Measurements from ENCODE around the gene JRKL. TPM values are rescaled to one million over a fixed set of nuclear protein-coding genes. Genes with fewer than 3 reads are reported as not detected.

The JRKL gene
- 7.4 and 9.1 TPM in 2 replicates for total RNA-seq

GRCh38 chr11:96389720-96390487 lies at the start of gene JRKL, which contains the start of gene CCDC82:
Gene JRKL, plus strand, starts transcription at chr11:96390013. Its CDS starts 637 bp downstream, at chr11:96390650.
Gene CCDC82, minus strand, starts transcription at chr11:96389912. Its CDS starts 5,165 bp downstream, at chr11:96384747.

GRCh38 chr11:96342961-96343711 lies 46.7 kb upstream of the JRKL start, which contains the start of gene MAML2:
Gene MAML2, minus strand, starts transcription at chr11:96343195. Its CDS starts 1,300 bp downstream, at chr11:96341895.

Other genes with a start within 250 kb of the JRKL start
- 4.1 and 8.0 TPM in 2 replicates for gene MAML2, start 46.8 kb upstream of the JRKL start, total RNA-seq
- 10.1 and 10.3 TPM in 2 replicates for gene CCDC82, start 101 bp upstream of the JRKL start, total RNA-seq